ENCODE results near the gene DCAF4.

GRCh38 chr14:72883109-72883508 lies 43.2 kb upstream of the DCAF4 start:
- TF ChIP-seq CTCF (conservative IDR thresholded peaks at IDR 0.05; ENCODE audit: low read length) (no peak), EZH2phosphoT487 (IDR thresholded peaks at IDR 0.05; ENCODE audit: borderline replicate concordance) (no peak)
